ENCODE data around the gene METTL13.
"Not testable (repeated sequence)": the region's sequence is repeated elsewhere in the genome, so short reads cannot be mapped to it uniquely, and the experiment has no call there.

The METTL13 gene

DNA sequence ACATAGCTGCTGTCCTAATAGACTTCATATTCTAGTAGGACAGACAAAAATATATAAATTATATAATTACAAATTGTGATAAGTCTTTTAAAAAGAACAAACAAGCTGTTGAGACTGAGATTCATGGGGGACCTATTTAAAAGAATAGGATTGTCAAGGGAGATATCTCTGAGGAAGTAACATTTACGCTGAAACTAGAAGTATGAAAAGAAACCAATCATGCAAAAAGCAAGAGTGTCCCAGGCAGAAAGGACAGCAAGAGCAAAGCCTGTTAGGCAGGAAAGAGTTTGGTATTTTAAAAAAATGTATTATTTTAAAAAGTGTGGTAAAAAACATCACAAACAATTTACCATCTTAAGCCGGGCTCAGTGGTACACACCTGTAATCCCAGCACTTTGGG, 9.1 kb upstream of the METTL13 start:
- no peak for DNase-seq

GRCh38 chr1:171780583-171781175, 781 bp upstream of the METTL13 start:
- no peak for DNase-seq

- DNase-seq = no peak
Observed at GRCh38 chr1:171783816-171784530, 2.5 kb downstream of the METTL13 start.

- DNase-seq = no peak
Observed at GRCh38 chr1:171784784-171785183, 3.3 kb downstream of the METTL13 start.

GRCh38 chr1:171785766-171786165, 4.3 kb downstream of the METTL13 start:
- DNase-seq = no peak

DNA sequence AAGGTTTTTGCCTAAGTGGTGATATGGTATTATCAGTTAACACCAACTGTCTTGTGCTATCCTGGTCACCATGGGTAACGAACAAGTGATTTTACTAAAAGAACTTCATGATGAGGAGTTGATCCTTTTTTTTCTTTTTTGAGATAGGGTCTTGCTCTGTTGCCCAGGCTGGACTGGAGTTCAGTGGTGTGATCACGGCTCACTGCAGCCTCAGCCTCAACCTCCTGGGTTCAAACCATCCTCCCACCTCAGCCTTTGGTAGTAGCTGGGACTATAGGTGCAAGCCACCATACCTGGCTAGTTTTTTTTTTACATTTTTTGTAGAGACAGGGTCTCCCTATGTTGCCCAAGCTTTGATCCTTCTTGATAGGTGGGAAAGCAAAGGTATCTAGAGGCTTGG, 5.1 kb downstream of the METTL13 start:
- DNase-seq = no peak

DNA sequence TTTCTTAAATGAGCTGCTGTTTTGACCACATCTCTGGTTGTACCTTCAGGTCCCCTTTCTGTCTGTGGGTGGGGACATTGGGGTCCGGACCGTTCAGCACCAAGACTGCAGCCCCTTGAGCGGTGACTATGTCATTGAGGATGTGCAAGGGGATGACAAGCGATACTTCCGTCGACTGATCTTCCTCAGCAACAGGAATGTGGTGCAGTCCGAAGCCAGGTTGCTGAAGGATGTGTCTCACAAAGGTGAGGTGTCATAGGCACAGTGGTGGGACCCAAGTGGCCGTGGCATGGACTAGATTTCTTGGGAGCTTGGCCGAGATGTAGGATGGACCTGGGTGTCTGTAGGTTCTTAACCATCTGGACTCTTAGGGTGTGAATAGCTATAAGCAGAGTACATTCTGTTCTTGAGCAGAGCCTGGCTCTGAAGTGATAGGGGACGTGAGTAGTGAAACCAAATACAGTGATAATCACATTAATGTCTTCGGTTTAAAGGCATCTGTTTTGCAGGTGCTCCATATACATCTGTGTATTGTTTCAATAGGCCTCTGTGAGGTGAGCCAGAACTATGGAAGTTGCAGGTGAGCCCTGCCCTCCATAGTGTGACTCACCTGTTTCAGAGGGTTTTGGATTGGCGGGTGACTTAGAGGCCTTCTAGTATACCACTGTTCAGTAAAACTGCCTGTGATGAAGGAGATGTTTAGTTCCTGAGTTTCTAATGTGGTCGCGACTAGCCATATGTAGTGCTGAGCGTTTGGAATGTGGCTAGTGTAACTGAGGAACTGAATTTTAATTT, 6.4 kb downstream of the METTL13 start:
- DNase-seq = no peak

GRCh38 chr1:171788696-171789095, 7.2 kb downstream of the METTL13 start:
- no peak for DNase-seq

- DNase-seq = no peak
Observed at GRCh38 chr1:171790318-171790717, 8.9 kb downstream of the METTL13 start.

GRCh38 chr1:171792656-171793369, 11.4 kb downstream of the METTL13 start:
- no peak for DNase-seq

GRCh38 chr1:171793636-171794035, 12.2 kb downstream of the METTL13 start:
- DNase-seq = no peak

DNA sequence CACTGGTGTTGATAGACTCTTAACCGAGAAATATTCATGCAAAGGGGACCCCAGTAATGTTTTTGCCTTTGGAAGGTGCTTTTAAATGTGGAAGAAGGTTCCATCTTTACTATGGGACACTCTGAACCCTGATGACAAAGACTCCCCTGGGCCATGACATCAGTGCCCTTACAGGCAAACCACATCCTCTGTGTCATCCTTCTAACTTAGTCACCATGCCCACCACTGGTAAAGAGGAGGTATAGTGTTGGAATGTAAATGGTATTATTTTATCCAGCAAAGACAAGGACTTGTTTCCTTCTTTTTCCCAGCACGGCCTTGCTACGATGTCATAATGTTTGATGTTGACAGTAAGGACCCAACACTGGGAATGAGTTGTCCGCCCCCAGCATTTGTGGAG, 12.6 kb downstream of the METTL13 start:
- no peak for DNase-seq

DNA sequence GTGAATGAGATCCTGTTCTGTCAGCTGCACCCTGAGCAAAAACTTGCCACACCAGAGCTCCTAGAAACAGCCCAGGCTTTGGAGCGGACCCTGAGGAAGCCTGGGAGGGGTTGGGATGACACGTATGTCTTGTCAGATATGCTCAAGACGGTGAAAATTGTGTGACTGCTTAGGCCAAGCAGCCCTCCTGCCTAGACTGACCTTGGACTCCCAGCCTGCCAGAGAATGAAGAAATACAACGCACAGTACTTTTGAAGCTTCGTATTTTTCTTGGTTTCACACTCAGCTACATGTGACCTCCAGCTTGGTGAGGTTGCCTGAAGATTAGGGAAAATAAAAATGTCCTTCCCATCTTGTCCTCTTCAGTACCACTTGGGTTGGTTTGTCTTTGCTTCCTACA, 15.1 kb downstream of the METTL13 start:
- no peak for DNase-seq

- no peak for DNase-seq
Observed at GRCh38 chr1:171798311-171798710, 16.9 kb downstream of the METTL13 start.

GRCh38 chr1:171798765-171799164, 17.3 kb downstream of the METTL13 start:
- no peak for DNase-seq

GRCh38 chr1:171799166-171799565, 17.7 kb downstream of the METTL13 start:
- DNase-seq = no peak

DNA sequence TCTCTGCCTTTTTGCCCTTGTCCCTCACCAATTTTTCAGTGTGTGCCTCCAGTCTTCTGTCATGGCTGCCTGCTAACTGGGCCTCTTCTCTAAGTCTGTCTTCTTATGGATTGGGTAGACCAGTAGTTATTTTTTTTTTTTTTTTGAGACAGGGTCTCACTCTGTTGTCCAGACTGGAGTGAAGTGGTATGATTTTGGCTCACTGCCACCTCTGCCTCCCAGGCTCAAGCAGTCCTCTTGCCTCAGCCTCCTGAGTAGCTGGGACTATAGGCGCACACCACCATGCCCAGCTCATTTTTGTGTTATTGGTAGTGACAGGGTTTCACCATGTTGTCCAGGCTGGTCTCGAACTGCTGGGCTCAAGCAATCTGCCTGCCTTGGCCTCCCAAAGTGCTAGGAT, 18.2 kb downstream of the METTL13 start:
- not testable (repeated sequence) for DNase-seq

- no peak for DNase-seq
Observed at GRCh38 chr1:171800342-171800741, 18.9 kb downstream of the METTL13 start.

DNA sequence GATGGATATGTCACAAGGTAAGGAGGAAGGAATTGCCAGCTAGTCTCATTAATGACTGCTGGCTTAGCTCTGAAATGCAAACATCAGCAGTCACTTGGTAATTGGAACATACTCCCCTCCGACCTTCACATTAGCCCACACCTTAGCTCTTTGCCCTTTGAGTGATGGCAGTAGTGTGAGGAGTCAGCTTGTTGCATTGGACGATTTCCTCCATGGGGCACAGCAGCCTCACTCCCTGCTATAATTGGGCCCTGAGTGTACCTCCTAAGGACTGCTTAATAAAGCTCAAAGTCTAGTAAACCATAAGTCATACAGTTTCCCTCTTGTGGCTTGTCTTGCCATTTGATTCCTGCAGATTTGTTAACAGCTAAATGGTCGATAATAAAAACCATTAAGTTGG, 19.4 kb downstream of the METTL13 start:
- DNase-seq = no peak

DNA sequence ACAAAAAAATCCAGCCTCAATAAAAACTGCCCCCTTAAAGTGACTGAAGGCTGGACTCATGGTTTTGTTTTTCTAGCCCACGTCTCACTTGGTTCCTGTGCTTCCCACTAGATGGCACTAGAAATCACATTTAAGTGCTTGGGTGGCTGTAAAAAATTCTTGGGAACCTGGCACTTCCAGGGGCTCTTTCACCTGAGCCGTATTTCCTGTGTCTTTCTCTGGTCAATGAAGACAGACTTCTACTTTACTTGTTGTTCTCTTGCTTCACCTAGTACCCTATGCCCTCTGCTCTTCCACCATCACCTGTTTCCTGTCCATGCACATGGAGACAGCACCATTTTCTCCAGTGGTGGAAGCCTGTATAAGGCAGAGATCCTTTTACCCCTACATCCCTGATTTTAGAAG, 20.0 kb downstream of the METTL13 start:
- DNase-seq = no peak

DNA sequence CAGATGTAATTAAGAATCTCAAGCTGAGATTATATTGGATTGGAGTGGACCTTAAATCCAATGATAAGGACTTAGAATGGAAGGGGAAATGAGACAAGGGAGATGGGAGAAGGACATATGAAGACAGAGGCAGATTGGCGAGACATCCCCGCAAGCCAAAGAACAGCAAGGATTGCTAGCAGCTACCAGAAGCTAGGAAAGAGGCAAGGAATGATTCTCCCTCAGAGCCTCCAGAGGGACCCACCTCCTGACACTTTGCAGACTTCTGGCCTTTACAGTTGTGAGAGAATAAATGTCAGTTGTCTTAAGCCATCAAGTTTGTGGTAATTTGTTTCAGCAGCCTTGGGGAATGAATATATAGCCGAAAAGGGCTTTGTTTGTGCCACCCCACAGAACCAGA, 20.7 kb downstream of the METTL13 start:
- DNase-seq = no peak

GRCh38 chr1:171803045-171803444, 21.6 kb downstream of the METTL13 start:
- no peak for DNase-seq

DNA sequence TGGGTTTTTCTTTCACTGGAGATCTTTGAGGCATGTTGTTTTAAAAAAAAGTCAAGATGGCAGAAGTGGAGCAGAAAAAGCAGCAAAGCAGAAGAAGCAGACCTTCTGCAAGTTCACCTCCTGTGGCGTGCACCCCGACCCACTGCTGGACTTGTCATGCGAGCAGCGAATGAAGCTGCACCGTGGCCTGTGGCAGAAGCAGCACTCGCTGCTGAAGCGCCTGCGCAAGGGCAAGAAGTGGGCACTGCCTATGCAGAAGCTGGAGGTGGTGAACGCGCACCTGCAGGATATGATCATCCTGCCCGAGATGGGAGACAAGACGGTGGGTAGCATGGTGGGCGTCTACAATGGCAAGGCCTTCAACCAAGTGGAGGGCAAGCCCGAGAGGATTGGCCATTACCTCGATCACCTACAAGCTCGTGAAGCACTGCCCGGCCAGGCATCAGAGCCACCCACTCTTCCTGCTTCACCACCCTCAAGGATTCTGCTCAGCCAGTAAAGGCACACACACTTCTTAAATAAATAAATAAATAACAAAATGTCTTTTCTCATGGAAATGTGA, 22.1 kb downstream of the METTL13 start:
- DNase-seq = no peak
